H9 (cell line): ENCODE results near the gene EFNA1. TPM values are rescaled to one million over a fixed set of nuclear protein-coding genes. Genes with fewer than 3 reads are reported as not detected.

Source experiments
- DNase-seq: peaks from one replicate; pipeline ENCODE4 v3.0.0-alpha.2; 2017
- H2AFZ ChIP-seq: one replicate; pipeline ENCODE4 v1.6.1; 2013; ENCODE audit warnings: mild to moderate bottlenecking, low read length, control low read depth, moderate library complexity
- H2AK5ac ChIP-seq: 2 replicates; pipeline ENCODE4 v1.6.1; 2013; ENCODE audit warnings: low read length, control low read depth, mixed read lengths; ENCODE audit not compliant: insufficient read length
- H2BK120ac ChIP-seq: one replicate; pipeline ENCODE4 v1.6.1; 2013; ENCODE audit warnings: low read depth, mild to moderate bottlenecking, low read length, control low read depth, inconsistent platforms; ENCODE audit not compliant: poor library complexity, severe bottlenecking
- H2BK12ac ChIP-seq: 2 replicates; pipeline ENCODE4 v1.6.1; 2013; ENCODE audit warnings: low read length, control low read depth, mixed read lengths, low read depth; ENCODE audit not compliant: insufficient read length
- H2BK15ac ChIP-seq: 2 replicates; pipeline ENCODE4 v1.6.1; 2013; ENCODE audit warnings: low read depth, low read length, control low read depth
- H2BK20ac ChIP-seq: one replicate; pipeline ENCODE4 v1.6.1; 2013; ENCODE audit warnings: low read depth, mild to moderate bottlenecking, low read length, control low read depth, inconsistent platforms; ENCODE audit not compliant: poor library complexity, severe bottlenecking
- H2BK5ac ChIP-seq: 2 replicates; pipeline ENCODE4 v1.6.1; 2013; ENCODE audit warnings: low read length, control low read depth, mixed read lengths; ENCODE audit not compliant: insufficient read length
- H3K14ac ChIP-seq: 2 replicates; pipeline ENCODE4 v1.6.1; 2013; ENCODE audit warnings: low read length, control low read depth; ENCODE audit not compliant: insufficient read depth
- H3K18ac ChIP-seq: 2 replicates; pipeline ENCODE4 v1.6.1; 2013; ENCODE audit warnings: low read depth, mild to moderate bottlenecking, mixed read lengths, low read length, control low read depth; ENCODE audit not compliant: insufficient read length
- H3K23ac ChIP-seq: 2 replicates; pipeline ENCODE4 v1.6.1; 2013; ENCODE audit warnings: low read length, control low read depth, mixed read lengths, low read depth; ENCODE audit not compliant: insufficient read length
- H3K23me2 ChIP-seq: 2 replicates; pipeline ENCODE4 v1.6.1; 2013; ENCODE audit warnings: low read depth, mild to moderate bottlenecking, mixed read lengths, low read length, control low read depth; ENCODE audit not compliant: insufficient read length, poor library complexity, severe bottlenecking
- H3K27ac ChIP-seq: 2 replicates; pipeline ENCODE4 v1.5.1; 2013; ENCODE audit warnings: low read length, control low read depth, mixed read lengths, low read depth; ENCODE audit not compliant: insufficient read length
- H3K27me3 ChIP-seq: 2 replicates; pipeline ENCODE4 v1.6.1; 2013; ENCODE audit warnings: low read length, control low read depth, inconsistent platforms; ENCODE audit not compliant: insufficient read depth
- H3K4ac ChIP-seq: 2 replicates; pipeline ENCODE4 v1.6.1; 2013; ENCODE audit warnings: low read depth, mild to moderate bottlenecking, control low read depth, inconsistent platforms, low read length, moderate library complexity
- H3K4me1 ChIP-seq: 2 replicates; pipeline ENCODE4 v1.6.1; 2013; ENCODE audit warnings: low read length, control low read depth, inconsistent platforms; ENCODE audit not compliant: insufficient read depth
- H3K4me2 ChIP-seq: 2 replicates; pipeline ENCODE4 v1.6.1; 2013; ENCODE audit warnings: low read length, control low read depth, mixed read lengths; ENCODE audit not compliant: insufficient read length, insufficient read depth
- H3K56ac ChIP-seq: 2 replicates; pipeline ENCODE4 v1.6.1; 2013; ENCODE audit warnings: low read depth, mild to moderate bottlenecking, mixed read lengths, low read length, control low read depth; ENCODE audit not compliant: insufficient read length
- H3K79me1 ChIP-seq: 2 replicates; pipeline ENCODE4 v1.6.1; 2013; ENCODE audit warnings: low read depth, mild to moderate bottlenecking, moderate library complexity, low read length, control low read depth, inconsistent platforms; ENCODE audit not compliant: insufficient read depth, poor library complexity, severe bottlenecking
- H3K79me2 ChIP-seq: 2 replicates; pipeline ENCODE4 v1.6.1; 2013; ENCODE audit warnings: low read length, control low read depth, inconsistent platforms; ENCODE audit not compliant: insufficient read depth
- H3K9ac ChIP-seq: 2 replicates; pipeline ENCODE4 v1.6.1; 2013; ENCODE audit warnings: low read length, control low read depth, mixed read lengths; ENCODE audit not compliant: insufficient read length; ENCODE audit errors: extremely low read depth
- H3K9me3 ChIP-seq: one replicate; pipeline ENCODE4 v1.6.1; 2013; ENCODE audit warnings: low read depth, low read length, inconsistent platforms; ENCODE audit not compliant: control insufficient read depth
- H3T11ph ChIP-seq: one replicate; pipeline ENCODE4 v1.6.1; 2013; ENCODE audit warnings: mild to moderate bottlenecking, low read length, control low read depth, inconsistent platforms
- H4K20me1 ChIP-seq: one replicate; pipeline ENCODE4 v1.6.1; 2013; ENCODE audit not compliant: control insufficient read depth, insufficient read length, insufficient read depth
- H4K5ac ChIP-seq: 2 replicates; pipeline ENCODE4 v1.6.1; 2013; ENCODE audit warnings: low read depth, mild to moderate bottlenecking, mixed read lengths, low read length, control low read depth; ENCODE audit not compliant: insufficient read length
- H4K8ac ChIP-seq: replicated peaks from 2 replicates; pipeline ENCODE4 v1.6.1; 2013; ENCODE audit warnings: low read length, control low read depth, mixed read lengths, low read depth; ENCODE audit not compliant: insufficient read length
- H4K91ac ChIP-seq: 2 replicates; pipeline ENCODE4 v1.6.1; 2013; ENCODE audit warnings: low read depth, mild to moderate bottlenecking, moderate library complexity, mixed read lengths, low read length, control low read depth; ENCODE audit not compliant: insufficient read length
- H3K27ac Mint-ChIP-seq, 3 experiments: 2 replicates in 2 of 3; 3 replicates in 1 of 3; pipeline ENCODE4 v1.8.0; 2020 to 2021; ENCODE audit warnings: mixed read lengths in 3 of 3, mild to moderate bottlenecking in 1 of 3, moderate library complexity in 1 of 3
- H3K27me3 Mint-ChIP-seq: 2 replicates; pipeline ENCODE4 v1.8.0; 2021; ENCODE audit warnings: low read depth, mild to moderate bottlenecking, moderate library complexity, mixed read lengths
- H3K36me3 Mint-ChIP-seq, 3 experiments: 2 replicates in 2 of 3; 3 replicates in 1 of 3; pipeline ENCODE4 v1.8.0; 2020 to 2021; ENCODE audit warnings: low read depth in 3 of 3, mixed read lengths in 3 of 3; ENCODE audit not compliant: insufficient read depth in 1 of 3
- H3K4me1 Mint-ChIP-seq, 2 experiments: 2 replicates each; pipeline ENCODE4 v1.8.0; 2020; ENCODE audit warnings: mixed read lengths in 2 of 2
- H3K4me3 Mint-ChIP-seq, 2 experiments: 2 replicates in 1 of 2; 3 replicates in 1 of 2; pipeline ENCODE4 v1.8.0; 2020 to 2021; ENCODE audit warnings: mild to moderate bottlenecking in 2 of 2, mixed read lengths in 2 of 2, moderate library complexity in 1 of 2
- H3K9me3 Mint-ChIP-seq, 2 experiments: 2 replicates in 1 of 2; 3 replicates in 1 of 2; pipeline ENCODE4 v1.8.0; 2020; ENCODE audit warnings: mild to moderate bottlenecking in 2 of 2, mixed read lengths in 2 of 2, moderate library complexity in 1 of 2
- CTCF ChIP-seq: fragments of 200-600 bp; sonication (generic); conservative IDR thresholded peaks from 3 replicates; pipeline ENCODE4 v1.8.0; 2021; ENCODE audit warnings: antibody characterized with exemption, mild to moderate bottlenecking
- WGBS: extraction: QIAGEN DNeasy Blood & Tissue Kit; methylation state at CpG from one replicate; pipeline ENCODE4 v1.1.7; 2013; ENCODE audit warnings: missing lambda C conversion rate, low lambda C conversion rate, mixed read lengths; ENCODE audit not compliant: insufficient read length; ENCODE audit errors: extremely low coverage; 5-methylcytosine and 5-hydroxymethylcytosine counted together
- total RNA-seq: library from RNA; stranded (reverse); gene quantifications from 2 replicates; pipeline ENCODE4 v1.2.1, GENCODE V29; 2021

EFNA1 gene
- total RNA-seq, 1 experiment from 2014 or later = 1.4 TPM

- peak; percentile 97 for DNase-seq
- no peak overlapping the region for H3K9ac ChIP-seq
Measured at GRCh38 chr1:155084722-155085503, 42.8 kb upstream of the EFNA1 start.

More at GRCh38 chr1:155084722-155085503, 42.8 kb upstream of the EFNA1 start:
- no peak overlapping the region for H3K18ac ChIP-seq
- H3K56ac ChIP-seq = no peak overlapping the region
- no peaks in the 10 kb centered on the region for H4K20me1 ChIP-seq
- H3K4me2 ChIP-seq = peak overlapping the region; percentile 24
- peaks cover 21% of the 10 kb centered on the region for H3K23me2 ChIP-seq
- H3K9me3 ChIP-seq = no peaks in the 10 kb centered on the region
- no peak overlapping the region for H3K14ac ChIP-seq
- no peak overlapping the region for H2AFZ ChIP-seq
- peaks cover 0 to 4% of the 10 kb centered on the region in 2 experiments; a peak in 3 of 5 replicates for H3K9me3 Mint-ChIP-seq
- H3K27ac Mint-ChIP-seq = peak overlapping the region; percentile 76 to 94 (median 94); a peak in 6 of 7 replicates
- no CpG with 5 or more reads among the region's 67 CpGs for WGBS
- TF ChIP-seq CTCF = peak; percentile 94
- no peak overlapping the region for H2BK120ac ChIP-seq
- H3K27me3 ChIP-seq = peaks cover 35% of the 10 kb centered on the region
- no peaks in the 10 kb centered on the region for H3K79me2 ChIP-seq
- H3K27ac ChIP-seq = no peak overlapping the region
- no peak overlapping the region for H4K8ac ChIP-seq
- H3K27me3 Mint-ChIP-seq = peaks cover 56% of the 10 kb centered on the region
- H3K4me1 Mint-ChIP-seq = peaks cover 22 to 40% of the 10 kb centered on the region in 2 experiments
- H2BK12ac ChIP-seq = no peak overlapping the region
- no peak overlapping the region for H2BK20ac ChIP-seq
- no peak overlapping the region for H3K4ac ChIP-seq
- H3K4me1 ChIP-seq = no peaks in the 10 kb centered on the region
- H3K36me3 Mint-ChIP-seq = 0 out of 7 replicates have a peak, but pooled peaks cover 0 to 4% (median 0%) of the 10 kb centered on the region in 3 experiments
- no peak overlapping the region for H4K5ac ChIP-seq
- no peak overlapping the region for H3K23ac ChIP-seq
- no peaks in the 10 kb centered on the region for H3K79me1 ChIP-seq
- peak overlapping the region; percentile 94 to 96 for H3K4me3 Mint-ChIP-seq
- no peak overlapping the region for H2AK5ac ChIP-seq
- H2BK5ac ChIP-seq = no peak overlapping the region
- H3T11ph ChIP-seq = no peak overlapping the region
- no peak overlapping the region for H2BK15ac ChIP-seq
- H4K91ac ChIP-seq = no peak overlapping the region
